Measurements from ENCODE around the gene GREB1. TPM values are rescaled to one million over a fixed set of nuclear protein-coding genes. Genes with fewer than 3 reads are reported as not detected.

GREB1 gene
- total RNA-seq, 2 donors from 2014 or later, result 3.1 to 7.6 TPM

DNA sequence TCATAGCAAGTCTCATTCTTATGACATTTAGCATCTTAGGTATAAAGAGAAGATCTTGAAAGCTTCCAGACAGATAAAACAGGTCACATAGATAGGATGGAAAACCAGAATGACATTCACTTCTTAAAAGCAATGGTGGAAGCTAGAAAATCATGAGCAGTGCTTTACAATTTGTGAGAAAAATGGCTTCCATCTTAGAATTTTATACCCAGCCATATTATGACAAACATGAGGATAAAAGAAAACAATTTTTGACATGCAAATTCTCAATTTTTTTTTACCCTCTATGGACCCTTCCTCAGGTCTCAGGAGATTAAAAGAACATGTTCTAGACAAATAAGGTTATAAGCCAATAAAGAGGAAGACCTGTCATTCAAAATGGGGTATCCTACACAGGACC, 129.0 kb downstream of the GREB1 start:
- TF ChIP-seq, protein P1, sequence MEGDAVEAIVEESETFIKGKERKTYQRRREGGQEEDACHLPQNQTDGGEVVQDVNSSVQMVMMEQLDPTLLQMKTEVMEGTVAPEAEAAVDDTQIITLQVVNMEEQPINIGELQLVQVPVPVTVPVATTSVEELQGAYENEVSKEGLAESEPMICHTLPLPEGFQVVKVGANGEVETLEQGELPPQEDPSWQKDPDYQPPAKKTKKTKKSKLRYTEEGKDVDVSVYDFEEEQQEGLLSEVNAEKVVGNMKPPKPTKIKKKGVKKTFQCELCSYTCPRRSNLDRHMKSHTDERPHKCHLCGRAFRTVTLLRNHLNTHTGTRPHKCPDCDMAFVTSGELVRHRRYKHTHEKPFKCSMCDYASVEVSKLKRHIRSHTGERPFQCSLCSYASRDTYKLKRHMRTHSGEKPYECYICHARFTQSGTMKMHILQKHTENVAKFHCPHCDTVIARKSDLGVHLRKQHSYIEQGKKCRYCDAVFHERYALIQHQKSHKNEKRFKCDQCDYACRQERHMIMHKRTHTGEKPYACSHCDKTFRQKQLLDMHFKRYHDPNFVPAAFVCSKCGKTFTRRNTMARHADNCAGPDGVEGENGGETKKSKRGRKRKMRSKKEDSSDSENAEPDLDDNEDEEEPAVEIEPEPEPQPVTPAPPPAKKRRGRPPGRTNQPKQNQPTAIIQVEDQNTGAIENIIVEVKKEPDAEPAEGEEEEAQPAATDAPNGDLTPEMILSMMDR (IDR thresholded peaks at IDR 0.05), result no peak
- no peaks in the 10 kb centered on the region for H3K27me3 ChIP-seq

DNA sequence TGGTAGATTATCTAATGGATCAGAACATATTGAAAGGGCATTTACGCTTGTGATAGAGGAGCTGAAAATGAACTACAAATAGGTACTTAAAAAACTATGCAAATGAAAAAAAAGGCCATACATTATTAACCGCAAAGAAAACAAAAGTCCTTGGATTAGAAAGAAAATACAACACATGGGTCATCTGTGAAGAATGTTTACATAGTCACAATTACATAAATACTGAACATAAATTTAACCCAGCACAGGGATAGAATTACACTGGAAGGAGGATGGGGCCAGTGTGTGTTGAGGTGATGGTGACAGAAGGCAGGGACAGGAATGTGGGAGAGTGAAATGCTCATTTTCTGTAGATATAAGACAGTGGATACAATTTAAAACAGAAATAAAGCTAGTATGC, 129.6 kb downstream of the GREB1 start:
- H3K4me1 ChIP-seq, result no peaks in the 10 kb centered on the region
- H3K4me3 ChIP-seq, result no peak overlapping the region
- no peaks in the 10 kb centered on the region for H3K36me3 ChIP-seq
- H3K27ac ChIP-seq, result no peak overlapping the region
- TF ChIP-seq, protein P1 (IDR thresholded peaks at IDR 0.05), result no peak
- H3K27me3 ChIP-seq, result no peaks in the 10 kb centered on the region
- no peak for DNase-seq (ENCODE audit: low spot score)
- H3K9me3 ChIP-seq, result no peaks in the 10 kb centered on the region

More for the DNA sequence above, 129.0 kb downstream of the GREB1 start:
- Histone ChIP-seq H3K4me1 (no peaks in the 10 kb centered on the region), H3K36me3 (no peaks in the 10 kb centered on the region), H3K9me3 (no peaks in the 10 kb centered on the region), H3K27ac (no peak overlapping the region), H3K4me3 (no peak overlapping the region)
- DNase-seq (ENCODE audit: low spot score), result no peak

DNA sequence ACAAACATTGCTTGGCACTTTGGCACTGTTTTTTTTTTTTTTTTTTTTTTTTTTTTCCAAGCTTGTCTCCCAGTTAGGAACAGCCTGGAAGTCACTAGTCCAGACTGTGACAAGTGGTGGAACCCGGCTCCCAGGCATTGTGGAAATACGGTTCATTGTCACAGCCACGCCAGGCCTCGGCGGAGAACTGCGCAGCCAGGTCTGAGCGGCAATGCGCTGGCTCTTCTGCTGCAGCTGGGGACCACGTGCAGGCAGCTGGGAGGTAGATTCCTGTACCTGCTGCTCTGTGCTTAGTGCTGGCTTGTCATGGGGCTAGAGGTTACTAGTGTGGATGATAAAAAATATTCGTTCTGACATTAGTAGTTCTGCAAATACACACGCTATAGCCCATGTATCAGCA, 131.2 kb downstream of the GREB1 start:
- Histone ChIP-seq H3K9me3 (no peaks in the 10 kb centered on the region), H3K4me1 (peaks cover 0 to 8% of the 10 kb centered on the region in 2 donors), H3K27me3 (no peaks in the 10 kb centered on the region), H3K36me3 (no peaks in the 10 kb centered on the region), H3K27ac (no peak overlapping the region), H3K4me3 (no peak overlapping the region)
- TF ChIP-seq, protein P1 (IDR thresholded peaks at IDR 0.05), result no peak
- no peak for DNase-seq (ENCODE audit: low spot score)

DNA sequence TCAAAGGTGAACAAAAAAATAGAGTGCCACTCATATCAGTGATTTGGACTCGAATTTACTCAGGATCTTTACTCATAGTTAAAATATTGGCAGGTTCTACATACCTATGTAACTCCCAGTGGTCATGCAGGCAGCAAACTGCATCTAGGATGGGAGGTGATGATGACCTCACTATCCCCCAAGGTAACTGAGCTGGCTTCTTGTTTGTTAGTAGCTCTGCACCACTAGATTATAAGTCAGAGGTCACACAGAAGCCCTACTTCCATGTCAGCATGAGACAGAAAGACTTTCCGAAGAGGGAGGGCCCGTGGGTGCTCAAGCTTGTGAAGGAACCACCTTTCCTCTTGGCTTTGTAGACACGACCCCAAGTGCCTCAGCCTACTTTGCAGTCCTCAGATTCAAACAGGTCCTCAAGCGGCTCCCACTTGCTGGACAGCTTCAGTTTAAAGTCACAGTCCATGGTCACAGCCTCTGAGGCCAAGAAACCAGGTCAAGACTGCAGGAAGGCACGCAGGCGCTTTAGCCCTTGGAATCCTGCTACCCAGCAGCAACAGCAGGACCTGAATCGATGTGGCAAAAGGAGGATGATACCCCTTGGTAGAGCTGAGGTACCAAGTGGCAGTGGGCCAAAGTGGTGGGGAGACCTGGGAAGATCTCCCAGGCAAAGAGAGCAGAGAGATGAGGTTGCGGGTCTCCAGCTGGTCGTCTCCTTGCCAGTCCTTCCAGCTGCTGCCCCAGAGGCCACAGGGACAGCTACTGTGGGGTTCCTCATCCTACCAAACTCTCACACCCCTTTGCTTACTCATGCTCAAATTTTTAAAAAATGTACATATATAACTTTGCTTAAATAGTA, 131.9 kb downstream of the GREB1 start:
- no peak for DNase-seq (ENCODE audit: low spot score)
- Histone ChIP-seq H3K27me3 (no peaks in the 10 kb centered on the region), H3K36me3 (no peaks in the 10 kb centered on the region), H3K9me3 (no peaks in the 10 kb centered on the region), H3K4me1 (peaks cover 0 to 12% of the 10 kb centered on the region in 2 donors), H3K27ac (no peak overlapping the region), H3K4me3 (no peak overlapping the region)
- TF ChIP-seq, protein P1 (IDR thresholded peaks at IDR 0.05), result no peak

DNA sequence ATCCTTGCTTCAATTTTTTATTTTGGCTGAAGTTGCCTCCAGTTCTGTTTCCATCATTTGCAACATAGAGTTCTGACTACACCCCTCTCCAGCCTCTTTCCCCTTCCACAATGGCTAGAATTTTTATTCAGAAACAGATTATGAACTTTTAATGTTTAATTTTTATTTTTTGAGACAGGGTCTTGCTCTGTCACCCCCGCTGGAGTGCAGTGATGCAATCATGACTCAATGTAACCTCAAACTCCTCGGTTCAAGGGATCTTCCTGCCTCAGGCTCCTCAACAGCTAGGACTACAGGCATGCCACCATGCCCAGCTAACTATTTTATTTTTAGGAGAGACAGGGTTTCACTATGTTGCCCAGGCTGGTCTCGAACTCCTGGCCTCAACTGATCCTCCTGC, 133.3 kb downstream of the GREB1 start:
- no peak overlapping the region for H3K4me3 ChIP-seq
- H3K27me3 ChIP-seq, result no peaks in the 10 kb centered on the region
- H3K27ac ChIP-seq, result no peak overlapping the region
- H3K9me3 ChIP-seq, result no peaks in the 10 kb centered on the region
- no peaks in the 10 kb centered on the region for H3K36me3 ChIP-seq
- TF ChIP-seq, protein P1 (IDR thresholded peaks at IDR 0.05), result no peak
- DNase-seq (ENCODE audit: low spot score), result no peak
- peaks cover 0 to 12% of the 10 kb centered on the region in 2 donors for H3K4me1 ChIP-seq
